Measurements from ENCODE around the gene ABHD2. TPM values are rescaled to one million over a fixed set of nuclear protein-coding genes. Genes with fewer than 3 reads are reported as not detected.

ABHD2 gene
- total RNA-seq, 1 donor from 2014 or later: 32.3 TPM

DNA sequence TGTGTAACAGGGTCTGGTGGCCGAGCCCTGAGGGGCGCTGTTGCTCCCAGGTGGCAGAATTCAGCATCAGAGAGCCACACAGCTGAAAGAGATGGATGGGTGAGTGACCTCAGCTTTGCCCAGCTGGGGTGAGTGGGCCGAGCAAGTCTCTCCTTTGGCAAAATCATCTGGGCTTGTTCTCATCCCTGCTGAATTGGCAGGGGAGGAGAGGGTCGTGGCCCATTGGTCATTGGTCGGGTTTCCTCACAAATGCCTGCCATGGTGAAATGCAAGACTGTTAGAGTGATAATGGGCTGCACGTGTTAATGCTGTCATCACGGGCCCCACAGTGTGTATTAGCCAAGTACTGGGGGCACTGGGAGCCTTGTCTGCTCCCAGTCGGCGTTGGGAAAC is 15.9 kb downstream of the ABHD2 start:
- peaks cover 2% of the 10 kb centered on the region for H3K27me3 Mint-ChIP-seq (ENCODE audit: unreplicated experiment)
- H3K4me3 Mint-ChIP-seq (ENCODE audit: unreplicated experiment): no peak overlapping the region
- no peak overlapping the region for H3K27ac Mint-ChIP-seq (ENCODE audit: unreplicated experiment)
- no peak for DNase-seq (ENCODE audit: low spot score)
- H3K9me3 Mint-ChIP-seq (ENCODE audit: unreplicated experiment): no peaks in the 10 kb centered on the region
- no peaks in the 10 kb centered on the region for H3K36me3 Mint-ChIP-seq (ENCODE audit: low read depth, unreplicated experiment)
- H3K4me1 Mint-ChIP-seq (ENCODE audit: unreplicated experiment): peaks cover 2% of the 10 kb centered on the region
- TF ChIP-seq, protein P1, sequence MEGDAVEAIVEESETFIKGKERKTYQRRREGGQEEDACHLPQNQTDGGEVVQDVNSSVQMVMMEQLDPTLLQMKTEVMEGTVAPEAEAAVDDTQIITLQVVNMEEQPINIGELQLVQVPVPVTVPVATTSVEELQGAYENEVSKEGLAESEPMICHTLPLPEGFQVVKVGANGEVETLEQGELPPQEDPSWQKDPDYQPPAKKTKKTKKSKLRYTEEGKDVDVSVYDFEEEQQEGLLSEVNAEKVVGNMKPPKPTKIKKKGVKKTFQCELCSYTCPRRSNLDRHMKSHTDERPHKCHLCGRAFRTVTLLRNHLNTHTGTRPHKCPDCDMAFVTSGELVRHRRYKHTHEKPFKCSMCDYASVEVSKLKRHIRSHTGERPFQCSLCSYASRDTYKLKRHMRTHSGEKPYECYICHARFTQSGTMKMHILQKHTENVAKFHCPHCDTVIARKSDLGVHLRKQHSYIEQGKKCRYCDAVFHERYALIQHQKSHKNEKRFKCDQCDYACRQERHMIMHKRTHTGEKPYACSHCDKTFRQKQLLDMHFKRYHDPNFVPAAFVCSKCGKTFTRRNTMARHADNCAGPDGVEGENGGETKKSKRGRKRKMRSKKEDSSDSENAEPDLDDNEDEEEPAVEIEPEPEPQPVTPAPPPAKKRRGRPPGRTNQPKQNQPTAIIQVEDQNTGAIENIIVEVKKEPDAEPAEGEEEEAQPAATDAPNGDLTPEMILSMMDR (IDR thresholded peaks at IDR 0.05; ENCODE audit: unreplicated experiment): no peak

DNA sequence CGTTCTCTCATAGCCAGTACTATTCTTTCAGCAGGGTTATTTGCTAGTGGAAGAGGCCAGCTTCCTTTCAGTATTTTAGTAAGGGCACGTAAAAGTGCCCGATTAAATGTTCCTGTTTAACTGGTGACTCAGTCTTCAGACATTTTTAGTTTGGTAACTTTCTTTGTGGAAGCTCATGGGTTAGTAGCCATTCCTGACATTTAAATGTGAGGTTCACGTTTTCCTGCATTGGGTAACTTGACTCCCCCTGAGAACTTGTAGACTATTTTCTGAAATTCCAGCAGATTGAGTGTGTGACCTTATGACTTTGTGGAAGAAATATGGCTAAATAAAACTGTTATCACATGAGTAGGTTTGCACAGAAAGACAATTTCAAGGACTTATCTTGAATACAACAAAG is 16.9 kb downstream of the ABHD2 start:
- DNase-seq (ENCODE audit: low spot score): no peak
- Mint-ChIP-seq H3K36me3 (ENCODE audit: low read depth, unreplicated experiment) (no peaks in the 10 kb centered on the region), H3K4me3 (ENCODE audit: unreplicated experiment) (no peak overlapping the region), H3K27ac (ENCODE audit: unreplicated experiment) (no peak overlapping the region), H3K27me3 (ENCODE audit: unreplicated experiment) (peaks cover 2% of the 10 kb centered on the region), H3K4me1 (ENCODE audit: unreplicated experiment) (peaks cover 2% of the 10 kb centered on the region), H3K9me3 (ENCODE audit: unreplicated experiment) (no peaks in the 10 kb centered on the region)
- TF ChIP-seq, protein P1 (IDR thresholded peaks at IDR 0.05; ENCODE audit: unreplicated experiment): no peak

DNA sequence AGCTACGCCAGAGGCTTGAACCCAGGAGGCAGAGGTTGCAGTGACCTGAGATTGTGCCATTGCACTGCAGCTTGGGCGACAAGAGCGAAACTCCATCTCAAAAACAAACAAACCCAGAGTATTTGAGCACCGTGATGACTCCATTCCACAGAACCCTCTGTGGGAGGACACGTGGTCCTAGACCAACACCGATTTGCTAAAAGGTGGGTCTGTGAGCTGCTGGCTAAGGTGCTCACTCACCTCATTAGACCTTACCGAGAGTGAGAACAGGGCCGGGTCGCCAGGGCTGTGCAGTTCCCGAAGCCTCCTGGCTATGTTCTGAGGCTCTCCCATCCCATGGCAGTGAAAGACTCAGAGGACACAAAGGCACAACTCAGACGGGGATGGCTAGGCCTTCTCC is 17.9 kb downstream of the ABHD2 start:
- Mint-ChIP-seq H3K27me3 (ENCODE audit: unreplicated experiment) (peaks cover 2% of the 10 kb centered on the region), H3K36me3 (ENCODE audit: low read depth, unreplicated experiment) (no peaks in the 10 kb centered on the region), H3K4me3 (ENCODE audit: unreplicated experiment) (no peak overlapping the region), H3K4me1 (ENCODE audit: unreplicated experiment) (peaks cover 2% of the 10 kb centered on the region), H3K27ac (ENCODE audit: unreplicated experiment) (no peak overlapping the region), H3K9me3 (ENCODE audit: unreplicated experiment) (no peaks in the 10 kb centered on the region)
- no peak for DNase-seq (ENCODE audit: low spot score)
- TF ChIP-seq, protein P1 (IDR thresholded peaks at IDR 0.05; ENCODE audit: unreplicated experiment): no peak

DNA sequence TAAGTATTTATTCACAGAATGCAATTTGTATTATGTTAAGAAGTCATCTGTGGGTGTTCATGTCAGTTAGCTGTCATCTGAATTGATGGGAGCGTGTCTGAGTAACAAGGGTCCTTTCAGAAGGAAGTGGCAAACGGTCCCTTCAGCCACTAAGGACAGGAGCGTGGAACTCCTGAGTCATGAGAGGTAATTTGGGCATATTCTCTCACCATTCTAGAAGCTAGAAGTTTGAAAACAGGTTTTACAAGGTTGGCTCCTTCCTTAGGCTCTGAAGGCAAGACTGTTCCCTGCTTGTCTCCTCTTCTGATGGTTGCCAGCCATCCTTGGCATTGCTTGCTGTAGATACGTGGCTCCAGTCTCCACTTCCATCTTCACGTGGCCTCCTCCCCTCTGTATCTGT is 19.7 kb downstream of the ABHD2 start:
- no peaks in the 10 kb centered on the region for H3K9me3 Mint-ChIP-seq (ENCODE audit: unreplicated experiment)
- H3K4me1 Mint-ChIP-seq (ENCODE audit: unreplicated experiment): peaks cover 2% of the 10 kb centered on the region
- no peaks in the 10 kb centered on the region for H3K36me3 Mint-ChIP-seq (ENCODE audit: low read depth, unreplicated experiment)
- TF ChIP-seq, protein P1 (IDR thresholded peaks at IDR 0.05; ENCODE audit: unreplicated experiment): no peak
- no peak overlapping the region for H3K27ac Mint-ChIP-seq (ENCODE audit: unreplicated experiment)
- no peak for DNase-seq (ENCODE audit: low spot score)
- H3K4me3 Mint-ChIP-seq (ENCODE audit: unreplicated experiment): no peak overlapping the region
- no peaks in the 10 kb centered on the region for H3K27me3 Mint-ChIP-seq (ENCODE audit: unreplicated experiment)

DNA sequence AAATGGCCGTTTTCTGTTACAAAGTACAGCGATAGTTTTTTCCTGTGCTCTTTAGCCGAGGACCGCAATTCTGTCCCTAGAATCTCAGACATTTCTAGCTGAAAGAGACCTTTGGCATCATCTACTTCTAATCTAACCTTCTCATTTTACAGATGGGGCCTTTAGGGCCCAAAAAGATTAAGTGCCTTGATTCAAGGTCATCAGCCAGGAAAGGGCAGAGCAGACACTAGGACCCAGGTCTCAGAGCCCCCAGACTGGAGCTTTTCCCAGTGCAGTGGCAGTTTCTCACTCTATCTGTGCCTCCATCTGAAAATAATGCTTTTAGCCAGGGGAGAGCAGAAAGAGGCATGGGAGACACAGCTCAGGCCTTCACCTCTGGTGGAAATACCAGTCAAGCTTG is 20.6 kb downstream of the ABHD2 start:
- DNase-seq (ENCODE audit: low spot score): no peak
- Mint-ChIP-seq H3K4me1 (ENCODE audit: unreplicated experiment) (peaks cover 2% of the 10 kb centered on the region), H3K36me3 (ENCODE audit: low read depth, unreplicated experiment) (no peaks in the 10 kb centered on the region), H3K4me3 (ENCODE audit: unreplicated experiment) (no peak overlapping the region), H3K27ac (ENCODE audit: unreplicated experiment) (no peak overlapping the region), H3K9me3 (ENCODE audit: unreplicated experiment) (no peaks in the 10 kb centered on the region), H3K27me3 (ENCODE audit: unreplicated experiment) (no peaks in the 10 kb centered on the region)
- TF ChIP-seq, protein P1 (IDR thresholded peaks at IDR 0.05; ENCODE audit: unreplicated experiment): no peak

Data from endothelial cell (in vitro differentiated cells).